ENCODE data around the gene GOLGA6A.
A peak's percentile ranks its signal among the peaks of the same experiment; 100 is the strongest.

Gene GOLGA6A

GRCh38 chr15:74127954-74128784 is 45.8 kb upstream of the GOLGA6A start:
- no peak for TF ChIP-seq ZFX (IDR thresholded peaks at IDR 0.05; ENCODE audit: borderline replicate concordance)
- TF ChIP-seq CTCF (IDR thresholded peaks at IDR 0.05) = no peak
- no peak overlapping the region for H3K27ac ChIP-seq

GRCh38 chr15:74127255-74127953 is 45.1 kb upstream of the GOLGA6A start:
- TF ChIP-seq CTCF (IDR thresholded peaks at IDR 0.05) (peak; percentile 97), ZFX (IDR thresholded peaks at IDR 0.05; ENCODE audit: borderline replicate concordance) (no peak)
- no peak overlapping the region for H3K27ac ChIP-seq

- no peak for TF ChIP-seq CTCF (IDR thresholded peaks at IDR 0.05)
- TF ChIP-seq ZFX (IDR thresholded peaks at IDR 0.05; ENCODE audit: borderline replicate concordance) = no peak
- H3K27ac ChIP-seq = no peak overlapping the region
Measured at GRCh38 chr15:74124759-74125158, 42.4 kb upstream of the GOLGA6A start.

GRCh38 chr15:74124196-74124595 is 41.8 kb upstream of the GOLGA6A start:
- no peak for TF ChIP-seq CTCF (IDR thresholded peaks at IDR 0.05)
- no peak for TF ChIP-seq ZFX (IDR thresholded peaks at IDR 0.05; ENCODE audit: borderline replicate concordance)

GRCh38 chr15:74123658-74124057 is 41.3 kb upstream of the GOLGA6A start:
- TF ChIP-seq CTCF (IDR thresholded peaks at IDR 0.05) (no peak), ZFX (IDR thresholded peaks at IDR 0.05; ENCODE audit: borderline replicate concordance) (no peak)

More at GRCh38 chr15:74124196-74124595, 41.8 kb upstream of the GOLGA6A start:
- H3K27ac ChIP-seq = no peak overlapping the region

GRCh38 chr15:74123131-74123429 is 40.7 kb upstream of the GOLGA6A start:
- H3K27ac ChIP-seq = no peak overlapping the region
- no peak for TF ChIP-seq ZFX (IDR thresholded peaks at IDR 0.05; ENCODE audit: borderline replicate concordance)
- no peak for TF ChIP-seq CTCF (IDR thresholded peaks at IDR 0.05)

More at GRCh38 chr15:74123658-74124057, 41.3 kb upstream of the GOLGA6A start:
- H3K27ac ChIP-seq = no peak overlapping the region
